ENCODE data around the gene ZNF580.

GRCh38 chr19:55605207-55605636 is 35.6 kb upstream of the ZNF580 start:
- TF ChIP-seq POLR2A (IDR thresholded peaks at IDR 0.05; ENCODE audit: low read length) (peak; percentile 57), GATA1 (IDR thresholded peaks at IDR 0.05; ENCODE audit: low read depth, low read length) (no peak)
